ENCODE measurements around the gene KRT15. TPM values are rescaled to one million over a fixed set of nuclear protein-coding genes. Genes with fewer than 3 reads are reported as not detected.

Gene KRT15
- total RNA-seq, 1 donor from 2014 or later = 2.9 TPM

DNA sequence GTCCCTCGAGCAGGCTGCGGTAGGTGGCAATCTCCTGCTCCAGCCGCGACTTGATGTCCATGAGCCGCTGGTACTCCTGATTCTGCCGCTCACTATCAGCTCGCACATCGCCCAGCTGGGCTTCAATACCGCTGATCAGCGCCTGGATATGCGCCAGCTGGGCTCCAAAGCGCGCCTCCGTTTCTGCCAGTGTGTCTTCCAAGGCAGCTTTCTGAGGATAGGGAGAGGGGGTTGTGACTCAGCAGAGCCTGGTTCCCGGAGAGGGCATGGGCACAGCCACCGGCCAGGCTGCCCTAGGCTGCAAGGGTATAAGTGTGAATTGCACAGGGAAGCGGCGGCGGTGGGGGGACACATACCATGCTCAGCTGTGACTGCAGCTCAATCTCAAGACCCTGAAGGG is 5.1 kb upstream of the KRT15 start:
- Mint-ChIP-seq H3K27me3 (no peaks in the 10 kb centered on the region), H3K4me3 (ENCODE audit: low read depth) (no peak overlapping the region), H3K4me1 (ENCODE audit: low read depth) (peaks cover 56% of the 10 kb centered on the region), H3K9me3 (ENCODE audit: low read depth) (no peaks in the 10 kb centered on the region), H3K36me3 (ENCODE audit: insufficient read depth) (peaks cover 27% of the 10 kb centered on the region), H3K27ac (peak overlapping the region; percentile 83)
- no peak for DNase-seq (ENCODE audit: low spot score, unreplicated experiment)
- TF ChIP-seq, protein P1, sequence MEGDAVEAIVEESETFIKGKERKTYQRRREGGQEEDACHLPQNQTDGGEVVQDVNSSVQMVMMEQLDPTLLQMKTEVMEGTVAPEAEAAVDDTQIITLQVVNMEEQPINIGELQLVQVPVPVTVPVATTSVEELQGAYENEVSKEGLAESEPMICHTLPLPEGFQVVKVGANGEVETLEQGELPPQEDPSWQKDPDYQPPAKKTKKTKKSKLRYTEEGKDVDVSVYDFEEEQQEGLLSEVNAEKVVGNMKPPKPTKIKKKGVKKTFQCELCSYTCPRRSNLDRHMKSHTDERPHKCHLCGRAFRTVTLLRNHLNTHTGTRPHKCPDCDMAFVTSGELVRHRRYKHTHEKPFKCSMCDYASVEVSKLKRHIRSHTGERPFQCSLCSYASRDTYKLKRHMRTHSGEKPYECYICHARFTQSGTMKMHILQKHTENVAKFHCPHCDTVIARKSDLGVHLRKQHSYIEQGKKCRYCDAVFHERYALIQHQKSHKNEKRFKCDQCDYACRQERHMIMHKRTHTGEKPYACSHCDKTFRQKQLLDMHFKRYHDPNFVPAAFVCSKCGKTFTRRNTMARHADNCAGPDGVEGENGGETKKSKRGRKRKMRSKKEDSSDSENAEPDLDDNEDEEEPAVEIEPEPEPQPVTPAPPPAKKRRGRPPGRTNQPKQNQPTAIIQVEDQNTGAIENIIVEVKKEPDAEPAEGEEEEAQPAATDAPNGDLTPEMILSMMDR (IDR thresholded peaks at IDR 0.05; ENCODE audit: unreplicated experiment) = no peak

- no peak for DNase-seq (ENCODE audit: low spot score, unreplicated experiment)
- TF ChIP-seq, protein P1 (IDR thresholded peaks at IDR 0.05; ENCODE audit: unreplicated experiment) = no peak
- H3K27ac Mint-ChIP-seq = peak overlapping the region; percentile 83
- no peaks in the 10 kb centered on the region for H3K9me3 Mint-ChIP-seq (ENCODE audit: low read depth)
- H3K36me3 Mint-ChIP-seq (ENCODE audit: insufficient read depth) = peaks cover 27% of the 10 kb centered on the region
- no peak overlapping the region for H3K4me3 Mint-ChIP-seq (ENCODE audit: low read depth)
- no peaks in the 10 kb centered on the region for H3K27me3 Mint-ChIP-seq
- peaks cover 51% of the 10 kb centered on the region for H3K4me1 Mint-ChIP-seq (ENCODE audit: low read depth)
These were observed 4.5 kb upstream of the KRT15 start for GRCh38 chr17:41523225-41523593.

- Mint-ChIP-seq H3K36me3 (ENCODE audit: insufficient read depth) (peaks cover 27% of the 10 kb centered on the region), H3K9me3 (ENCODE audit: low read depth) (no peaks in the 10 kb centered on the region), H3K4me3 (ENCODE audit: low read depth) (no peak overlapping the region), H3K4me1 (ENCODE audit: low read depth) (peaks cover 51% of the 10 kb centered on the region), H3K27me3 (no peaks in the 10 kb centered on the region), H3K27ac (peak overlapping the region; percentile 93)
- no peak for DNase-seq (ENCODE audit: low spot score, unreplicated experiment)
- TF ChIP-seq, protein P1 (IDR thresholded peaks at IDR 0.05; ENCODE audit: unreplicated experiment) = no peak
These were observed 3.9 kb upstream of the KRT15 start for GRCh38 chr17:41522301-41523224.

GRCh38 chr17:41521574-41522261 is 3.0 kb upstream of the KRT15 start:
- peak overlapping the region; percentile 93 for H3K27ac Mint-ChIP-seq
- H3K4me1 Mint-ChIP-seq (ENCODE audit: low read depth) = peaks cover 47% of the 10 kb centered on the region
- peaks cover 23% of the 10 kb centered on the region for H3K36me3 Mint-ChIP-seq (ENCODE audit: insufficient read depth)
- no peaks in the 10 kb centered on the region for H3K9me3 Mint-ChIP-seq (ENCODE audit: low read depth)
- H3K27me3 Mint-ChIP-seq = no peaks in the 10 kb centered on the region
- H3K4me3 Mint-ChIP-seq (ENCODE audit: low read depth) = no peak overlapping the region
- TF ChIP-seq, protein P1 (IDR thresholded peaks at IDR 0.05; ENCODE audit: unreplicated experiment) = no peak
- DNase-seq (ENCODE audit: low spot score, unreplicated experiment) = peak; percentile 55

- H3K4me1 Mint-ChIP-seq (ENCODE audit: low read depth) = peaks cover 43% of the 10 kb centered on the region
- no peak overlapping the region for H3K4me3 Mint-ChIP-seq (ENCODE audit: low read depth)
- peak overlapping the region; percentile 65 for H3K27ac Mint-ChIP-seq
- H3K9me3 Mint-ChIP-seq (ENCODE audit: low read depth) = no peaks in the 10 kb centered on the region
- no peaks in the 10 kb centered on the region for H3K27me3 Mint-ChIP-seq
- TF ChIP-seq, protein P1 (IDR thresholded peaks at IDR 0.05; ENCODE audit: unreplicated experiment) = no peak
- DNase-seq (ENCODE audit: low spot score, unreplicated experiment) = no peak
- H3K36me3 Mint-ChIP-seq (ENCODE audit: insufficient read depth) = peaks cover 23% of the 10 kb centered on the region
These were observed 2.3 kb upstream of the KRT15 start for GRCh38 chr17:41520821-41521521.

All from progenitor cell of endocrine pancreas (in vitro differentiated cells).